SH-SY5Y (cell line): Measurements from ENCODE around the gene SNTB2.

ENCODE experiments used
- GATA2 ChIP-seq: IDR thresholded peaks from 2 replicates; pipeline ENCODE4 v1.6.1; 2011; ENCODE audit warnings: mild to moderate bottlenecking, low read depth, low read length
- GATA3 ChIP-seq: IDR thresholded peaks from 2 replicates; pipeline ENCODE4 v1.6.1; 2011; ENCODE audit warnings: low read depth, mild to moderate bottlenecking, low read length, moderate library complexity

- no peak for TF ChIP-seq GATA2
- no peak for TF ChIP-seq GATA3
These were observed 126.5 kb downstream of the SNTB2 start for GRCh38 chr16:69313469-69313868.
